ENCODE measurements around the gene MLLT6.

MLLT6 gene

GRCh38 chr17:38715216-38715943 lies 10.3 kb downstream of the MLLT6 start:
- DNase-seq (ENCODE audit: low read depth) = no peak
- TF ChIP-seq CTCF (conservative IDR thresholded peaks at IDR 0.05; ENCODE audit: low read depth, low read length) = no peak
- no peak overlapping the region for H3K4me3 ChIP-seq (ENCODE audit: low read depth, low read length)

- H3K4me3 ChIP-seq (ENCODE audit: low read depth, low read length) = no peak overlapping the region
- TF ChIP-seq CTCF (conservative IDR thresholded peaks at IDR 0.05; ENCODE audit: low read depth, low read length) = no peak
- no peak for DNase-seq (ENCODE audit: low read depth)
Observed at GRCh38 chr17:38716368-38717005, 11.4 kb downstream of the MLLT6 start.

- TF ChIP-seq CTCF (conservative IDR thresholded peaks at IDR 0.05; ENCODE audit: low read depth, low read length) = no peak
- no peak for DNase-seq (ENCODE audit: low read depth)
- no peak overlapping the region for H3K4me3 ChIP-seq (ENCODE audit: low read depth, low read length)
Observed at GRCh38 chr17:38717139-38717745, 12.2 kb downstream of the MLLT6 start.

- H3K4me3 ChIP-seq (ENCODE audit: low read depth, low read length) = no peak overlapping the region
- DNase-seq (ENCODE audit: low read depth) = no peak
- TF ChIP-seq CTCF (conservative IDR thresholded peaks at IDR 0.05; ENCODE audit: low read depth, low read length) = no peak
Observed at GRCh38 chr17:38719289-38719942, 14.3 kb downstream of the MLLT6 start.

GRCh38 chr17:38719943-38720641 lies 15.0 kb downstream of the MLLT6 start:
- no peak for TF ChIP-seq CTCF (conservative IDR thresholded peaks at IDR 0.05; ENCODE audit: low read depth, low read length)
- no peak for DNase-seq (ENCODE audit: low read depth)
- no peak overlapping the region for H3K4me3 ChIP-seq (ENCODE audit: low read depth, low read length)

- TF ChIP-seq CTCF (conservative IDR thresholded peaks at IDR 0.05; ENCODE audit: low read depth, low read length) = no peak
- no peak overlapping the region for H3K4me3 ChIP-seq (ENCODE audit: low read depth, low read length)
- no peak for DNase-seq (ENCODE audit: low read depth)
Observed at GRCh38 chr17:38720941-38721340, 15.9 kb downstream of the MLLT6 start.

Measured in choroid plexus epithelial cell (primary cell).